Loucy (cell line): ENCODE measurements around the gene EFCAB14.

ENCODE experiments used
- H2AFZ ChIP-seq: fragments of 200-600 bp; sonication (generic); 2 replicates; pipeline ENCODE4 v1.6.0; 2016; ENCODE audit warnings: antibody characterized with exemption, mild to moderate bottlenecking, low read length, moderate library complexity
- H3F3A ChIP-seq: fragments of 200-600 bp; 2 replicates; pipeline ENCODE4 v1.6.0; 2016; ENCODE audit warnings: antibody characterized with exemption, low read depth, mild to moderate bottlenecking
- H3K27me3 ChIP-seq: fragments of 200-600 bp; sonication (generic); 2 replicates; pipeline ENCODE4 v1.6.1; 2014; ENCODE audit warnings: low read length, mild to moderate bottlenecking; ENCODE audit not compliant: insufficient read depth, poor library complexity, severe bottlenecking
- H3K36me3 ChIP-seq: fragments of 200-600 bp; sonication (generic); 2 replicates; pipeline ENCODE4 v1.6.1; 2016; ENCODE audit warnings: low read length; ENCODE audit not compliant: insufficient read depth
- H3K4me1 ChIP-seq: fragments of 200-600 bp; sonication (generic); 2 replicates; pipeline ENCODE4 v1.5.1; 2014; ENCODE audit warnings: low read length, mild to moderate bottlenecking; ENCODE audit not compliant: insufficient read depth, poor library complexity, severe bottlenecking
- H3K4me2 ChIP-seq: fragments of 200-600 bp; sonication (generic); 2 replicates; pipeline ENCODE4 v1.6.0; 2014; ENCODE audit warnings: antibody characterized with exemption, low read length, low read depth, mild to moderate bottlenecking; ENCODE audit not compliant: poor library complexity, severe bottlenecking
- H3K4me3 ChIP-seq: fragments of 200-600 bp; sonication (generic); 2 replicates; pipeline ENCODE4 v1.5.1; 2014; ENCODE audit warnings: low read length, mild to moderate bottlenecking, mixed read lengths; ENCODE audit not compliant: poor library complexity, severe bottlenecking
- H3K79me2 ChIP-seq: fragments of 200-600 bp; sonication (generic); 2 replicates; pipeline ENCODE4 v1.6.1; 2014; ENCODE audit warnings: low read length; ENCODE audit not compliant: insufficient read depth
- H3K9ac ChIP-seq: fragments of 200-600 bp; sonication (generic); 2 replicates; pipeline ENCODE4 v1.6.0; 2014; ENCODE audit warnings: mild to moderate bottlenecking, low read depth, low read length, moderate library complexity; ENCODE audit not compliant: poor library complexity, severe bottlenecking
- H3K9me2 ChIP-seq: fragments of 200-600 bp; sonication (generic); replicated peaks from 2 replicates; pipeline ENCODE4 v1.6.1; 2016; ENCODE audit warnings: low read depth, low read length, mixed read lengths
- H3K9me3 ChIP-seq: fragments of 200-600 bp; sonication (generic); 2 replicates; pipeline ENCODE4 v1.6.1; 2014; ENCODE audit warnings: mild to moderate bottlenecking, antibody characterized with exemption, low read length, low read depth; ENCODE audit not compliant: insufficient read depth
- H4K20me1 ChIP-seq: fragments of 200-600 bp; sonication (generic); 2 replicates; pipeline ENCODE4 v1.6.0; 2014; ENCODE audit warnings: antibody characterized with exemption, low read length, mild to moderate bottlenecking; ENCODE audit not compliant: insufficient read depth, poor library complexity, severe bottlenecking
- EZH2phosphoT487 ChIP-seq: fragments of 200-600 bp; IDR thresholded peaks from 2 replicates; pipeline ENCODE4 v1.6.1; 2018; ENCODE audit warnings: antibody characterized with exemption, mild to moderate bottlenecking, moderate library complexity, borderline replicate concordance
- TF ChIP-seq, protein P1 (sequence below): fragments of 200-600 bp; sonication (generic); conservative IDR thresholded peaks from 2 replicates; pipeline ENCODE4 v1.5.1; 2014; ENCODE audit warnings: mild to moderate bottlenecking, antibody characterized with exemption, low read length

EFCAB14 gene

DNA sequence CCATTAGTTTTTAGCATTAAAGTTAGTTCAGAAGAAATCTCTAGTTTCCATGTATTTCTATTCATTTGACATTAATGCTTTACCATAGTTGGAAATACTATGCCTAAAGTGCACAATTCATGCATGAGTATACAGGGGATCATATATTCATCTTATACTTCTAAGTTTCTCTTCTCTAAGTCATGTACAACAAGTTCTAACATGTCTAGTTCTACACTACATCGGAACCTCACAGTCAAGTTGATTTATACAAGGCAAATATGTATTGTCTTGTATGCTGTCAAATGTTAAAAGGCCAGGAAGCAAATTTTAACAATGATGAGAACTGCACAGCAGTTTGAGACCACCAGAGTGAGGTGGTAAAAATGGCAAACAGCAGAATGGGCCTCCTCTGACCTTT, 79.4 kb downstream of the EFCAB14 start:
- Histone ChIP-seq H3K4me3 (no peak overlapping the region), H3K79me2 (no peaks in the 10 kb centered on the region), H2AFZ (no peak overlapping the region), H3K9me3 (no peaks in the 10 kb centered on the region), H3K27me3 (no peaks in the 10 kb centered on the region), H3K9me2 (no peaks in the 10 kb centered on the region), H3K9ac (no peak overlapping the region), H3F3A (0 out of 2 replicates have a peak, but pooled peaks cover 3% of the 10 kb centered on the region), H3K4me1 (peaks cover 24% of the 10 kb centered on the region), H4K20me1 (no peaks in the 10 kb centered on the region), H3K4me2 (no peak overlapping the region), H3K36me3 (no peaks in the 10 kb centered on the region)
- TF ChIP-seq EZH2phosphoT487 = no peak
- TF ChIP-seq, protein P1, sequence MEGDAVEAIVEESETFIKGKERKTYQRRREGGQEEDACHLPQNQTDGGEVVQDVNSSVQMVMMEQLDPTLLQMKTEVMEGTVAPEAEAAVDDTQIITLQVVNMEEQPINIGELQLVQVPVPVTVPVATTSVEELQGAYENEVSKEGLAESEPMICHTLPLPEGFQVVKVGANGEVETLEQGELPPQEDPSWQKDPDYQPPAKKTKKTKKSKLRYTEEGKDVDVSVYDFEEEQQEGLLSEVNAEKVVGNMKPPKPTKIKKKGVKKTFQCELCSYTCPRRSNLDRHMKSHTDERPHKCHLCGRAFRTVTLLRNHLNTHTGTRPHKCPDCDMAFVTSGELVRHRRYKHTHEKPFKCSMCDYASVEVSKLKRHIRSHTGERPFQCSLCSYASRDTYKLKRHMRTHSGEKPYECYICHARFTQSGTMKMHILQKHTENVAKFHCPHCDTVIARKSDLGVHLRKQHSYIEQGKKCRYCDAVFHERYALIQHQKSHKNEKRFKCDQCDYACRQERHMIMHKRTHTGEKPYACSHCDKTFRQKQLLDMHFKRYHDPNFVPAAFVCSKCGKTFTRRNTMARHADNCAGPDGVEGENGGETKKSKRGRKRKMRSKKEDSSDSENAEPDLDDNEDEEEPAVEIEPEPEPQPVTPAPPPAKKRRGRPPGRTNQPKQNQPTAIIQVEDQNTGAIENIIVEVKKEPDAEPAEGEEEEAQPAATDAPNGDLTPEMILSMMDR = no peak

DNA sequence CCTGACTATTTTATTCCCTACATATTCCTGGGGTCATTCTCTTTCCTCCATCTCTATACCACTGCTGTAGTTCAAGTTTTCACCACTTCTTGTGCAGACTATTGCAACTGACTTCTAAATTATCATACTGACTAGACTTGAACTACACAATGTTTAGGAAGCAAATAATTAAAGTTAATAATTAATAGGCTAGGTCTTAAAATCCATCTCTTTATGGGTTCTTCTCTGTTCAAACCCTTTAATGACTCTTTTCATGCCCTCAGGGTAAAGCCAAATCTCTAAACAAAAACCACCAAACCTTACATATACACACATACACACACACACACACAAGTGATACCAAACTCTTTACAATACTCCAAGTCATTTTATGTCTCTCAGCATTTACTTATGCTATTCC, 80.0 kb downstream of the EFCAB14 start:
- H3K36me3 ChIP-seq = no peaks in the 10 kb centered on the region

DNA sequence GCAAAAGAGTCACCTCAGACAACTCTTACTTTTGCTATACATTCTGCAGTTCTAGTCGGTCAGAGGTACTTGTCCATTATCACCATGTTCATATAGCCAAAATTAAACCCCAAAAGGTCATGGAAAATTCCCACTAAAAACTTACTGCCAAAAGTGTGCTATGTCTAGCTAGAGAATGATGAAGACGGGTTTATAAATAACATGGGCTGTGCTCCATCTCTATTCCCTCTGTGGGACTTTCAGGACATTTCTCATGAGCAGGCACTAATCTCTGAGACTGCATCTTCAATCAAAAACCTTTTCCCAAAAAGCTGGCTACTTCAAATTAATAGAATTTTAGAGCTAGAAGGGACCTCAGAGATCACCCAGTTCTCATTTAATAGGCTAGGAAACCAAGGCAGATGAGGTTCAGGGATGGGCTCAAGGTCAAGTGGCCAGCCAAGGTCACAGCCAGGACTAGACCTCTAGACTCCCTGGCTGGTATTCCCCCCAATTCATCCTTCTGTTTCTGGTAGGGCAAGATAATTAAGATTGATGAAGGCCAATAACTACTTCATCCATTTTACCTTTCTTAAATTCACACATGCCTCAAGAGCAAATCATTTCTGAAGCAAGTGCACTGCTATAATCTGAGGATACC, 81.3 kb downstream of the EFCAB14 start:
- no peaks in the 10 kb centered on the region for H3K27me3 ChIP-seq
- no peaks in the 10 kb centered on the region for H3K9me2 ChIP-seq
- no peak overlapping the region for H3K4me3 ChIP-seq
- H3K4me1 ChIP-seq = peaks cover 24% of the 10 kb centered on the region
- H3K9me3 ChIP-seq = no peaks in the 10 kb centered on the region
- H3K79me2 ChIP-seq = no peaks in the 10 kb centered on the region
- H3K36me3 ChIP-seq = no peaks in the 10 kb centered on the region; the same call in 1 of the 2 replicates
- no peak overlapping the region for H2AFZ ChIP-seq
- no peak overlapping the region for H3K4me2 ChIP-seq
- no peaks in the 10 kb centered on the region for H4K20me1 ChIP-seq
- H3F3A ChIP-seq = 0 out of 2 replicates have a peak, but pooled peaks cover 3% of the 10 kb centered on the region
- TF ChIP-seq, protein P1 = no peak
- TF ChIP-seq EZH2phosphoT487 = no peak
- no peak overlapping the region for H3K9ac ChIP-seq

More for the DNA sequence above, 80.0 kb downstream of the EFCAB14 start:
- no peak overlapping the region for H3K4me3 ChIP-seq
- no peaks in the 10 kb centered on the region for H3K79me2 ChIP-seq
- H2AFZ ChIP-seq = no peak overlapping the region
- H3K27me3 ChIP-seq = no peaks in the 10 kb centered on the region
- TF ChIP-seq, protein P1 = no peak
- TF ChIP-seq EZH2phosphoT487 = no peak
- H3K9me2 ChIP-seq = no peaks in the 10 kb centered on the region
- H3K4me1 ChIP-seq = peaks cover 24% of the 10 kb centered on the region
- no peak overlapping the region for H3K4me2 ChIP-seq
- H4K20me1 ChIP-seq = no peaks in the 10 kb centered on the region
- H3K9ac ChIP-seq = no peak overlapping the region
- 0 out of 2 replicates have a peak, but pooled peaks cover 3% of the 10 kb centered on the region for H3F3A ChIP-seq
- no peaks in the 10 kb centered on the region for H3K9me3 ChIP-seq
